Heart left ventricle (tissue), 13 donors: ENCODE data around the gene GNB4.

ENCODE experiments used
- POLR2A ChIP-seq, 2 donors: fragments of 450-650 bp; IDR thresholded peaks; one replicate each; pipeline ENCODE4 v1.6.1; 2017; ENCODE audit warnings: antibody characterized with exemption in 2 of 2, mild to moderate bottlenecking in 2 of 2, moderate library complexity in 2 of 2
- TF ChIP-seq, protein P1 (sequence below), 12 donors: fragments of 200-600 bp; sonication (generic) in 4 of 12; IDR thresholded peaks; one replicate each; pipeline versions ENCODE4 v1.5.0 to v1.8.0; 2018 to 2022; ENCODE audit warnings: antibody characterized with exemption in 12 of 12, mild to moderate bottlenecking in 5 of 12
- donor health status: ischemic (EF 13 %, LVEDD 7.1; RV severe dilation, severe dysfunction).
- donor health status: DM: no; HTN: yes; CAD: no.
- donor health status: DM: no; HTN: no; CAD: no.
- donor health status: ischemic (EF 25% LVEDD 6.9; RV normal size, moderate dysfunction).
- donor health status: ischemic (EF 25% LVEDD 5.7; RV mildly dilated, moderate dysfunction).
- donor health status: ischemic (EF 35%, LVEDD 5.7; RV mildly dilated, moderate dysfunction).
- donor health status: nonischemic (EF 11% LVEDD 7.7; RV severe dilation, severe dysfunction).
- donor health status: DM: yes; HTN: yes; CAD: no.
- donor health status: PGD.
- donor health status: ischemic (EF 29% LVEDD 5.4; RV normal size, mild dysfunction).
- donor health status: nonischemic (EF 23%, LVEDD 6.1; RV moderate dilation, normal function).

DNA sequence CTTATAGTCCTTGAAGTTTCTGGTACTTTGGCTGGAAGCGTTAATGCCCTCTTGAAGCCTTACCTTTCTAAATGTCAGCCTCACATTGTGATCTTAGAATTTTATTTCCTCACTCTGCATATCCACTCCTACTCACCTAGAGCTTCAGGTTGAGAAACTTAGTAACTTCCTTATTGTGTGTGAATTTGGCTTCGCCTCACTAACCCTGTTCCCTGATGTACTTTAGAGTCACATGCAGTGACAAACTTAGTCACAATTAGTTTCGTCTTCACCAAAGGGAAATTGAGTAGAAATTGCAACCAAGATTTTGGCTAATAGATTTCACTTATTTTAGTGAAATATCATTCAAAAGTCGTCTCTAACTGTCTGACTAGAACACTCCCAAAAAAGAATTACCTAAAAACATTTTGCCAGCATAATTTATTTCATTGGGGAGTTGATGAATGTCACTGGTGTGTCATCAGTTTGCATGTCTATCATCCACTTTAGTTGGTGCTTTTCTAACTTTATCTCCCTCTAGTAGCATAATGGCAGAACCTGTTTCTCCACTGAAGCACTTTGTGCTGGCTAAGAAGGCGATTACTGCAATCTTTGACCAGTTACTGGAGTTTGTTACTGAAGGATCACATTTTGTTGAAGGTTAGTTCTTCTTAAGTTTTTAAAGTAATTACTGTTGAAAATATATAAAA, 102.8 kb downstream of the GNB4 start:
- TF ChIP-seq, protein P1, sequence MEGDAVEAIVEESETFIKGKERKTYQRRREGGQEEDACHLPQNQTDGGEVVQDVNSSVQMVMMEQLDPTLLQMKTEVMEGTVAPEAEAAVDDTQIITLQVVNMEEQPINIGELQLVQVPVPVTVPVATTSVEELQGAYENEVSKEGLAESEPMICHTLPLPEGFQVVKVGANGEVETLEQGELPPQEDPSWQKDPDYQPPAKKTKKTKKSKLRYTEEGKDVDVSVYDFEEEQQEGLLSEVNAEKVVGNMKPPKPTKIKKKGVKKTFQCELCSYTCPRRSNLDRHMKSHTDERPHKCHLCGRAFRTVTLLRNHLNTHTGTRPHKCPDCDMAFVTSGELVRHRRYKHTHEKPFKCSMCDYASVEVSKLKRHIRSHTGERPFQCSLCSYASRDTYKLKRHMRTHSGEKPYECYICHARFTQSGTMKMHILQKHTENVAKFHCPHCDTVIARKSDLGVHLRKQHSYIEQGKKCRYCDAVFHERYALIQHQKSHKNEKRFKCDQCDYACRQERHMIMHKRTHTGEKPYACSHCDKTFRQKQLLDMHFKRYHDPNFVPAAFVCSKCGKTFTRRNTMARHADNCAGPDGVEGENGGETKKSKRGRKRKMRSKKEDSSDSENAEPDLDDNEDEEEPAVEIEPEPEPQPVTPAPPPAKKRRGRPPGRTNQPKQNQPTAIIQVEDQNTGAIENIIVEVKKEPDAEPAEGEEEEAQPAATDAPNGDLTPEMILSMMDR (IDR thresholded peaks at IDR 0.05) = no peak
- no peak for TF ChIP-seq POLR2A (IDR thresholded peaks at IDR 0.05)
